Astrocyte (in vitro differentiated cells and primary cell): ENCODE results near the gene LATS2.

Source experiments
- CTCF ChIP-seq: IDR thresholded peaks from 2 replicates; pipeline ENCODE4 v1.5.1; 2011; ENCODE audit warnings: low read depth, mild to moderate bottlenecking, inconsistent platforms, low read length, moderate library complexity; ENCODE audit not compliant: insufficient read depth
- EZH2 ChIP-seq: IDR thresholded peaks from 2 replicates; pipeline ENCODE4 v1.6.1; 2012; ENCODE audit warnings: mild to moderate bottlenecking, low read length, inconsistent platforms; ENCODE audit not compliant: insufficient read depth

GRCh38 chr13:21015284-21015683 lies 46.1 kb downstream of the LATS2 start:
- TF ChIP-seq EZH2: no peak
- no peak for TF ChIP-seq CTCF
